Measurements from ENCODE around the gene CDH12.

Gene CDH12

DNA sequence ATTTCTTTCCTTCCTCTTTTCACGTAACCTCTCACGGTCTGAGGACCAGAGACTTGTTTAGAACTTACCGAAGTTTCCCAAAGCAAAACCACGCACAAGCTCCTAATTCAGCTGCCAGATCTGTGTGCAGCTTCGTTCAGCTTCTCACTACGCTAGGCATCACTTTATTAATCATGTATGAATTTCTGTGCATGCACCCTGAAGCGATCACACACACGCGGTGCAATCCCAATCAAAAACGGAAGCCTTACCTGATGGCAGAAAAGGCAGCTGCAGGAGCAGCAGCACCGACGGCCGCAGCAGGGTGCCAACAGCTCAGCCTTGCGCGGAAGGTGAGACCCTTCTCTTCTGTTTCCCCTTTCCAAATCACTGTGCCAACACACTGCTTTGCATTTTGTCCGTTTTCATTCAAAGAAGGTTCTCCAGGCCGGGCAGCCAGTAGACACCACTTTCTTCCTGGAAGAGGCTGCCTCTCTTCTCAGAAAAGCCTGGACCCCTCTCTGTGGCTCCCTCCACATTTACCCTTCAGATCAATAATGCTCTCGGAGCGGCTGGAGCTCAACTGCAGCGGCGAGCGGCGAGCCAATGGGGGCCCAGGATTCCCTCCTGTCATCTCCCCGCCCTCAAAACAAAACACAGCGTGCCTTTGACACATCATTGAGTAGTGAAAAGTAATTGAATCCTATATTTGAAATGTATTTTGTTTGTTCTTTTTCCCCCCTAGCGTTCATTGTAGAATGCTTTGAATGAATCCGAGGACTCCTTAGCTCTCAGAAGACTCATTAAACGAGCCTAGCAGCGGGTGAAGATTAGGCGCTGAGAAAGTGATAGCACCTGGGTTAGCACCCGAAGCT is at the start of gene CDH12:
TSS of gene CDH12 (minus strand) at position 538 of the 854 bp plus-strand sequence.
- no peak for DNase-seq (ENCODE audit: low read depth)
- H3K4me3 ChIP-seq (ENCODE audit: low read length), result peak within 1 kb of the TSS; percentile 65
- peak; percentile 3 for TF ChIP-seq CTCF (conservative IDR thresholded peaks at IDR 0.05; ENCODE audit: low read depth, low read length)

DNA sequence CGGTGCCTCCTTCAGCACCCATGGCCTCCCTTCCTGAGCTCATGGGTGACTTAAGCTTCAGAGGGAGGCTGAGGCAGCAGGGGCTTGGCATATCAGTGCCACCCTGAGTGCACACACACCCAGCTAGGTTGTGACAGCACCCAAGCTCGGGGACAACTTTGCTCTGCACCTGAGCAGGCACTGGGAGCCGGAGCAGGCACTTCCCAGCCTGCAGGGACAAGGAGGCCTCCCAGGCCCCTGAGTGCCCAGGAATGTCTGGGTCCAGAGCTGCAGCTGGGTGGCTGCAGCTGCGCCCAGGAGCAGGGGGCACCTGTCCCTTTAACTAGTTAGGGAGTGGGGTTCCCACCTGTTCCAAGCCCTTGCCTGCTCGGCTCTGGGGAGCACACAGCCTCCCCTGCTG is 48.7 kb upstream of the CDH12 start:
- no peak overlapping the region for H3K4me3 ChIP-seq (ENCODE audit: low read length)
- DNase-seq (ENCODE audit: low read depth), result no peak

GRCh38 chr5:22900801-22901310 is 47.7 kb upstream of the CDH12 start:
- TF ChIP-seq CTCF (conservative IDR thresholded peaks at IDR 0.05; ENCODE audit: low read depth, low read length), result no peak

More for the DNA sequence above, 48.7 kb upstream of the CDH12 start:
- TF ChIP-seq CTCF (conservative IDR thresholded peaks at IDR 0.05; ENCODE audit: low read depth, low read length), result no peak

DNA sequence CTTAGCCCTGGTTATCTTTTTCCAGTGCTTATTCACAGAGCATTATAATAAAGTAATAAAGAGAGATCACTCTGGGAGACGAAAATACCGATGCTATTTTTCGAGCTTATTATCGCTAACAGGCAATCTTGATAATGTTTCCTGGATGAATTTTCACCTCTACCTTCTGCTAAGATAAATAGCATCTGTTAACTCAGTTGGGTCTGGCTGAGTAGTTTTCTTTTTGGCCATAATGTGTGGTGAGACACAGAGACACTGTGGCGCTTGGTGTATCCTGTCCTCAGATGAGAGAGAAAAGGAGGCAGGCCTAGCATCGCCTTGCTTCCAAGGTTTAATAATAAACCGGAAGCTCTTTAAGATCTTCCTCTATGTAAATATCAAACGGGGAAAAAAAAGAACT is 46.2 kb upstream of the CDH12 start:
- TF ChIP-seq CTCF (conservative IDR thresholded peaks at IDR 0.05; ENCODE audit: low read depth, low read length), result no peak
- no peak for DNase-seq (ENCODE audit: low read depth)
- H3K4me3 ChIP-seq (ENCODE audit: low read length), result no peak overlapping the region

More at GRCh38 chr5:22900801-22901310, 47.7 kb upstream of the CDH12 start:
- DNase-seq (ENCODE audit: low read depth), result no peak
- no peak overlapping the region for H3K4me3 ChIP-seq (ENCODE audit: low read length)

DNA sequence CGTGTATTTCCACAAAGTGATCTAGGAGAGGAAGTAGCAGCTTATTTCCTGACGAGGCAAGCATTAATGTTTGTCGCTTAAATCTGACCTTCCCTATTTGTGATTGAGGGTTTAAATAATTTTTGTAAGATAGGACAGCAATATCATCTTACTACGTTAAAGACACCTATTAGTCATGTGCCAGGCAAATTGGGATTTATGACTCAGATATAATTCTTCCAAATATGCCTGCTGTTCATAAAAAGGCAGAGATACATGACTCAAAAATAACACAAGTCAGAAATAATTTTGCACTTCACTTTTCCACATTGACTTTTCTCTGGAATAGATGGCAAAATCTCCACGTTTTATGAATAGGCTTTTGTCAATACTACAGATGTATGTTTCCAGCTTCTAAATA is 43.0 kb upstream of the CDH12 start:
- no peak for TF ChIP-seq CTCF (conservative IDR thresholded peaks at IDR 0.05; ENCODE audit: low read depth, low read length)
- no peak for DNase-seq (ENCODE audit: low read depth)
- H3K4me3 ChIP-seq (ENCODE audit: low read length), result no peak overlapping the region

DNA sequence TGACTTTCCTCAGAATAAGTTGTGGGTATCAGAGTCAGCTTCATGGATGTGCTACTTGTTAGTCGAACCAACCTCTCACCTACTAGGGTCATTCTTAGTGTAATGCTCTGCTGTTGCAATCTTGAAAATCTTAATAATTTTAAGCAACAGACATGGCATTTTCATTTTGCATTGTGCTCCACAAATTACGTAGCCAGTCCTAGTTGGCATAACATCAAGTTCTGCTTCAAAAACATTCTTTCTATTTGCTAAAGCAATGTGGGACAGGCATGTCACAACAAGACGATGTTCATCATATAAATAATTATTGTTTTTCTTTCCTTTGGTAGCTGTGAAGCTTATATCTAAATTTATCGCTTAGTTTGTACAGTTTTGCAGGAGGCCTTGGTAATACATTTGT is 39.3 kb upstream of the CDH12 start:
- DNase-seq (ENCODE audit: low read depth), result no peak
- no peak for TF ChIP-seq CTCF (conservative IDR thresholded peaks at IDR 0.05; ENCODE audit: low read depth, low read length)
- no peak overlapping the region for H3K4me3 ChIP-seq (ENCODE audit: low read length)

- TF ChIP-seq CTCF (conservative IDR thresholded peaks at IDR 0.05; ENCODE audit: low read depth, low read length), result peak; percentile 40
- H3K4me3 ChIP-seq (ENCODE audit: low read length), result no peak overlapping the region
- no peak for DNase-seq (ENCODE audit: low read depth)
Observed at GRCh38 chr5:22889720-22890119, 36.6 kb upstream of the CDH12 start.

All from retinal pigment epithelial cell (primary cell).